A673 (cell line): ENCODE measurements around the gene GLYATL1. TPM values are rescaled to one million over a fixed set of nuclear protein-coding genes. Genes with fewer than 3 reads are reported as not detected.

Experiments used
- BruUV-seq: library from RNA; stranded (reverse); fragments of 400-500 nt; replicated peaks from 2 replicates; lab custom pipeline; 2021; lab: Mats Ljungman, UMichigan
- CTCF ChIA-PET: fragments of 300-600 bp; sonication (Branson Sonifier 250); formaldehyde crosslinking; loops from one replicate; lab custom pipeline; 2022; ENCODE audit warnings: antibody characterized with exemption; lab: Charles Lee
- POLR2A ChIA-PET: fragments of 300-600 bp; sonication (Branson Sonifier 250); formaldehyde crosslinking; loops from one replicate; lab custom pipeline; 2022; ENCODE audit warnings: antibody characterized with exemption; ENCODE audit not compliant: low non-redundant PET; lab: Charles Lee
- DNase-seq: peaks from one replicate; pipeline ENCODE4 v3.0.0-alpha.2; 2015; ENCODE audit warnings: low spot score
- H3K27ac ChIP-seq: fragments of 200-600 bp; sonication (generic); 2 replicates; pipeline ENCODE4 v1.5.1; 2016; ENCODE audit warnings: mixed run types, low read depth, mild to moderate bottlenecking, mixed read lengths, antibody characterized with exemption, low read length; ENCODE audit not compliant: poor library complexity, severe bottlenecking
- H3K27me3 ChIP-seq: fragments of 200-600 bp; sonication (generic); replicated peaks from 2 replicates; pipeline ENCODE4 v1.6.1; 2017; ENCODE audit warnings: mixed run types, low read depth, mild to moderate bottlenecking, mixed read lengths, antibody characterized with exemption, low read length; ENCODE audit not compliant: insufficient read depth, poor library complexity
- H3K36me3 ChIP-seq: fragments of 200-600 bp; sonication (generic); 2 replicates; pipeline ENCODE4 v1.6.1; 2016; ENCODE audit warnings: mixed run types, mild to moderate bottlenecking, mixed read lengths, antibody characterized with exemption, low read length; ENCODE audit not compliant: insufficient read depth, poor library complexity, severe bottlenecking
- H3K4me1 ChIP-seq: fragments of 200-600 bp; sonication (generic); 2 replicates; pipeline ENCODE4 v1.6.1; 2017; ENCODE audit warnings: mixed run types, mild to moderate bottlenecking, mixed read lengths, antibody characterized with exemption, low read length; ENCODE audit not compliant: insufficient read depth, poor library complexity, severe bottlenecking
- H3K4me3 ChIP-seq: fragments of 200-600 bp; sonication (generic); 2 replicates; pipeline ENCODE4 v1.5.1; 2016; ENCODE audit warnings: low read depth, mixed run types, mild to moderate bottlenecking, mixed read lengths, low read length; ENCODE audit not compliant: poor library complexity, severe bottlenecking
- H3K9me3 ChIP-seq: fragments of 200-600 bp; sonication (generic); 2 replicates; pipeline ENCODE4 v1.6.1; 2016; ENCODE audit warnings: mixed run types, low read depth, mild to moderate bottlenecking, mixed read lengths, antibody characterized with exemption, low read length; ENCODE audit not compliant: poor library complexity, severe bottlenecking
- EZH2 ChIP-seq: fragments of 200-600 bp; sonication (generic); IDR thresholded peaks from 2 replicates; pipeline ENCODE4 v1.6.1; 2017; ENCODE audit warnings: borderline replicate concordance, low read depth, mild to moderate bottlenecking, mixed read lengths, antibody characterized with exemption, low read length; ENCODE audit not compliant: poor library complexity, severe bottlenecking
- intact Hi-C: fragments of 100-400 bp; cut with micrococcal nuclease; formaldehyde crosslinking; loops from one replicate; pipeline ENCODE4 v1.10.0; 2022; ENCODE audit not compliant: unreplicated experiment
- total RNA-seq: library from RNA; stranded (reverse); gene quantifications from 2 replicates; pipeline ENCODE4 v1.2.3, GENCODE V29; 2021
- TF ChIP-seq, protein P1 (sequence below): fragments of 300-800, 200-600 bp; sonication (generic); conservative IDR thresholded peaks from 2 replicates; pipeline ENCODE4 v1.5.1; 2017; ENCODE audit warnings: low read depth, mild to moderate bottlenecking, antibody characterized with exemption, low read length, moderate library complexity, mixed read lengths

The GLYATL1 gene
- total RNA-seq, 1 experiment from 2014 or later = 0.17 TPM

DNA sequence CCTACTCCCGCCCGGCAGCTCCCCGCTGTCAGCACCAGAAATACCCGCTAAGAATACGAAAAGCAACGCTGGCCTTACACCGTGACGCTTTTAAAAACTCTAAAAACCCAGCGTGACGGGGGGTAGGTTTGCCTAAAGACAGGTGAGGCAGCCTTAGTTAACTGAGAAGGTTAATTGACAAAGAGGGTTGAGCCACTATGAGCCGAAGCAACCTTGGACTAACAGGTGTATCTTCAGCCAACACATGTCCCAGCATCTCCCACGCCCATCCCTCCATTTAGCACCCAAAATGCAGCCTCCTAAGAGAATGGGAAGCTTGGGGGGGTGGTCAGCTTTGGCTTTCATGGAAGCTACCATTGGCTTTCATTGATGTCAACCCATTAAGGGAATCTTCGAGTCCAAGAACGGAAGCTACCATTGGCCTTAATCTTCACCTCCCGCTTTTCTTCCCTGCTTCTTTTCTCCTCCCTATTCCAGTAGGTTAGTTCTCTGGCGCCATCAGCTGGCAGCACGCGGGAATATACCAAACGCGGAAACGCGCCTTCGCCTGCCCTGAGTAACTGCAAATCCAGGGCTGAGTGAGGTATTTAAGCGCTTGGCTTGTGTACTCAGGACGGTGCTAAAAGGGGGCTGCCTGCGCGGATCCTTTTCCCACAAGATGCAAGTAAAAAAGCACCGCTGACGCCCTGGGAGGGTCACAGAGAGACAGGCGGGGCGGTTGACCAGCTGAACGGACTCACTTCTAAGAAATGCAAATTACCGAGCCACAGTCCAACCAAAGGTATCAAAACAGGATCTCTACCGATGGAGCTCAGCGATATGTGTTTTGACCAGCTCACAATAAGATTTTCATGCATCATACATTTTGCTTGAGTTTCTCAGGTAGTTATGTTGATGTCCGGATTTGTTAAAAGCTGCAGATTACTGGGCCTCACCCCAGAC, 38.5 kb upstream of the GLYATL1 start:
- intact Hi-C loops = loop anchor here (5.0 to 10.0 kb wide), 2 partner anchors 248 to 326 kb away; partner anchors contain the start of genes LPXN and ZFP91
- TF ChIP-seq, protein P1, sequence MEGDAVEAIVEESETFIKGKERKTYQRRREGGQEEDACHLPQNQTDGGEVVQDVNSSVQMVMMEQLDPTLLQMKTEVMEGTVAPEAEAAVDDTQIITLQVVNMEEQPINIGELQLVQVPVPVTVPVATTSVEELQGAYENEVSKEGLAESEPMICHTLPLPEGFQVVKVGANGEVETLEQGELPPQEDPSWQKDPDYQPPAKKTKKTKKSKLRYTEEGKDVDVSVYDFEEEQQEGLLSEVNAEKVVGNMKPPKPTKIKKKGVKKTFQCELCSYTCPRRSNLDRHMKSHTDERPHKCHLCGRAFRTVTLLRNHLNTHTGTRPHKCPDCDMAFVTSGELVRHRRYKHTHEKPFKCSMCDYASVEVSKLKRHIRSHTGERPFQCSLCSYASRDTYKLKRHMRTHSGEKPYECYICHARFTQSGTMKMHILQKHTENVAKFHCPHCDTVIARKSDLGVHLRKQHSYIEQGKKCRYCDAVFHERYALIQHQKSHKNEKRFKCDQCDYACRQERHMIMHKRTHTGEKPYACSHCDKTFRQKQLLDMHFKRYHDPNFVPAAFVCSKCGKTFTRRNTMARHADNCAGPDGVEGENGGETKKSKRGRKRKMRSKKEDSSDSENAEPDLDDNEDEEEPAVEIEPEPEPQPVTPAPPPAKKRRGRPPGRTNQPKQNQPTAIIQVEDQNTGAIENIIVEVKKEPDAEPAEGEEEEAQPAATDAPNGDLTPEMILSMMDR = peak; percentile 79
- TF ChIP-seq EZH2 = no peak
- BruUV-seq = no TSS peak
- Histone ChIP-seq H3K4me3 (no peak overlapping the region), H3K9me3 (no peaks in the 10 kb centered on the region), H3K4me1 (no peaks in the 10 kb centered on the region), H3K36me3 (no peaks in the 10 kb centered on the region), H3K27ac (no peak overlapping the region), H3K27me3 (peaks cover 22% of the 10 kb centered on the region)
- ChIA-PET CTCF (interaction anchor here (0.6 to 1.6 kb wide), 4 partner anchors 246 to 333 kb away, joined by 3 to 5 read pairs (median 4); no protein-coding TSS in a partner anchor), POLR2A (no interaction called here)
- DNase-seq = peak; percentile 84

- no peaks in the 10 kb centered on the region for H3K4me1 ChIP-seq
- no peak overlapping the region for H3K27ac ChIP-seq
- no peaks in the 10 kb centered on the region for H3K36me3 ChIP-seq
- CTCF ChIA-PET = no interaction called here
- POLR2A ChIA-PET = no interaction called here
- H3K27me3 ChIP-seq = peaks cover 32% of the 10 kb centered on the region
- intact Hi-C loops = loop anchor here (5.0 to 10.0 kb wide), 2 partner anchors 251 to 328 kb away; partner anchors contain the start of genes LPXN and ZFP91
- no peak overlapping the region for H3K4me3 ChIP-seq
- TF ChIP-seq EZH2 = no peak
- TF ChIP-seq, protein P1 = no peak
- no TSS peak for BruUV-seq
- DNase-seq = no peak
- H3K9me3 ChIP-seq = no peaks in the 10 kb centered on the region
Measured at GRCh38 chr11:58902881-58903280, 36.4 kb upstream of the GLYATL1 start.

GRCh38 chr11:58905011-58905720, 34.1 kb upstream of the GLYATL1 start:
- Histone ChIP-seq H3K9me3 (no peaks in the 10 kb centered on the region), H3K27me3 (peaks cover 45% of the 10 kb centered on the region), H3K36me3 (no peaks in the 10 kb centered on the region), H3K27ac (no peak overlapping the region), H3K4me3 (peak overlapping the region; percentile 44), H3K4me1 (no peaks in the 10 kb centered on the region)
- peak; percentile 49 for DNase-seq
- TF ChIP-seq, protein P1 = no peak
- peak; percentile 42 for TF ChIP-seq EZH2
- CTCF ChIA-PET = interaction anchor here (0.6 to 1.5 kb wide), 3 partner anchors 153 to 1261 kb away, joined by 4 to 6 read pairs (median 5); no protein-coding TSS in a partner anchor
- intact Hi-C loops = loop anchor here (5.0 to 10.0 kb wide), 2 partner anchors 252 to 330 kb away; partner anchors contain the start of genes LPXN and ZFP91
- no TSS peak for BruUV-seq
- POLR2A ChIA-PET = no interaction called here
